ENCODE results near the gene OSBPL10. TPM values are rescaled to one million over a fixed set of nuclear protein-coding genes. Genes with fewer than 3 reads are reported as not detected.

The OSBPL10 gene
- total RNA-seq, 1 donor from 2014 or later: 6.4 TPM

- intact Hi-C loops (cut with micrococcal nuclease): no loop called here
- peak overlapping the region; percentile 65 for H3K27ac ChIP-seq (replicated peaks)
- TF ChIP-seq CTCF (IDR thresholded peaks at IDR 0.05; ENCODE audit: borderline replicate concordance): no peak
Measured at GRCh38 chr3:31966978-31967591, 14.0 kb downstream of the OSBPL10 start.

GRCh38 chr3:31962801-31963205 is 18.3 kb downstream of the OSBPL10 start:
- no peak overlapping the region for H3K27ac ChIP-seq (replicated peaks)
- H3K4me1 ChIP-seq: peaks cover 42% of the 10 kb centered on the region
- no peak overlapping the region for H3K4me3 ChIP-seq
- intact Hi-C loops (cut with micrococcal nuclease): no loop called here
- TF ChIP-seq CTCF (IDR thresholded peaks at IDR 0.05; ENCODE audit: borderline replicate concordance): no peak
- H3K36me3 ChIP-seq: no peaks in the 10 kb centered on the region
- H3K9me3 ChIP-seq (replicated peaks): no peaks in the 10 kb centered on the region
- no peaks in the 10 kb centered on the region for H3K27me3 ChIP-seq (ENCODE audit: low read depth)
- no peak for DNase-seq

More at GRCh38 chr3:31966978-31967591, 14.0 kb downstream of the OSBPL10 start:
- no peak for DNase-seq
- H3K9me3 ChIP-seq (replicated peaks): no peaks in the 10 kb centered on the region
- no peak overlapping the region for H3K4me3 ChIP-seq
- no peaks in the 10 kb centered on the region for H3K27me3 ChIP-seq (ENCODE audit: low read depth)
- H3K36me3 ChIP-seq: no peaks in the 10 kb centered on the region
- peaks cover 21% of the 10 kb centered on the region for H3K4me1 ChIP-seq

GRCh38 chr3:31960793-31961431 is 20.1 kb downstream of the OSBPL10 start:
- no peak for TF ChIP-seq CTCF (IDR thresholded peaks at IDR 0.05; ENCODE audit: borderline replicate concordance)
- H3K27me3 ChIP-seq (ENCODE audit: low read depth): no peaks in the 10 kb centered on the region
- intact Hi-C loops (cut with micrococcal nuclease): no loop called here
- H3K4me3 ChIP-seq: no peak overlapping the region
- H3K27ac ChIP-seq (replicated peaks): peak overlapping the region; percentile 75
- DNase-seq: no peak
- H3K9me3 ChIP-seq (replicated peaks): peaks cover 3% of the 10 kb centered on the region
- no peaks in the 10 kb centered on the region for H3K36me3 ChIP-seq
- peaks cover 46% of the 10 kb centered on the region for H3K4me1 ChIP-seq

- intact Hi-C loops (cut with micrococcal nuclease): no loop called here
Measured at GRCh38 chr3:31959951-31960792, 20.9 kb downstream of the OSBPL10 start.

More at GRCh38 chr3:31959951-31960792, 20.9 kb downstream of the OSBPL10 start:
- no peak for DNase-seq
- H3K27ac ChIP-seq (replicated peaks): peak overlapping the region; percentile 75
- no peak for TF ChIP-seq CTCF (IDR thresholded peaks at IDR 0.05; ENCODE audit: borderline replicate concordance)
- H3K36me3 ChIP-seq: no peaks in the 10 kb centered on the region
- H3K9me3 ChIP-seq (replicated peaks): peaks cover 10% of the 10 kb centered on the region
- no peaks in the 10 kb centered on the region for H3K27me3 ChIP-seq (ENCODE audit: low read depth)
- peak overlapping the region; percentile 53 for H3K4me3 ChIP-seq
- peaks cover 46% of the 10 kb centered on the region for H3K4me1 ChIP-seq

Data from left ventricle myocardium inferior (tissue), 1 donor.